Parathyroid adenoma (tissue), 2 donors: ENCODE results near the gene ROM1.
"Not testable (repeated sequence)": the region's sequence is repeated elsewhere in the genome, so short reads cannot be mapped to it uniquely, and the experiment has no call there.

Source experiments
- H2AFZ ChIP-seq: fragments of 300-600 bp; sonication (generic); one replicate; pipeline ENCODE4 v1.7.0; 2017; ENCODE audit warnings: antibody characterized with exemption, mild to moderate bottlenecking
- H3K27ac ChIP-seq: fragments of 300-600 bp; sonication (generic); one replicate; pipeline ENCODE4 v1.7.0; 2017
- H3K27me3 ChIP-seq: fragments of 300-600 bp; sonication (generic); one replicate; pipeline ENCODE4 v1.7.0; 2017; ENCODE audit warnings: low read length; ENCODE audit not compliant: control insufficient read depth, insufficient read depth
- H3K36me3 ChIP-seq: fragments of 300-600 bp; sonication (generic); one replicate; pipeline ENCODE4 v1.7.0; 2017; ENCODE audit warnings: low read length; ENCODE audit not compliant: control insufficient read depth, insufficient read depth
- H3K4me1 ChIP-seq: fragments of 300-600 bp; sonication (generic); one replicate; pipeline ENCODE4 v1.7.0; 2017; ENCODE audit warnings: control low read depth
- H3K4me2 ChIP-seq: fragments of 300-600 bp; sonication (generic); one replicate; pipeline ENCODE4 v1.7.0; 2017; ENCODE audit warnings: low read length
- H3K4me3 ChIP-seq: fragments of 300-600 bp; sonication (generic); one replicate; pipeline ENCODE4 v1.7.0; 2017; ENCODE audit warnings: low read depth, low read length
- H3K79me2 ChIP-seq: fragments of 300-600 bp; sonication (generic); one replicate; pipeline ENCODE4 v1.7.0; 2017; ENCODE audit warnings: control low read depth
- H3K9ac ChIP-seq: fragments of 300-600 bp; sonication (generic); one replicate; pipeline ENCODE4 v1.7.0; 2017; ENCODE audit warnings: mild to moderate bottlenecking
- H3K9me3 ChIP-seq: fragments of 300-600 bp; sonication (generic); one replicate; pipeline ENCODE4 v1.7.0; 2017; ENCODE audit warnings: low read length; ENCODE audit not compliant: control insufficient read depth
- CTCF ChIP-seq: fragments of 300-600 bp; sonication (generic); IDR thresholded peaks from one replicate; pipeline ENCODE4 v1.7.0; 2017; ENCODE audit warnings: antibody characterized with exemption, mild to moderate bottlenecking
- donor health status: primary hyperparathyroidism.

Gene ROM1

DNA sequence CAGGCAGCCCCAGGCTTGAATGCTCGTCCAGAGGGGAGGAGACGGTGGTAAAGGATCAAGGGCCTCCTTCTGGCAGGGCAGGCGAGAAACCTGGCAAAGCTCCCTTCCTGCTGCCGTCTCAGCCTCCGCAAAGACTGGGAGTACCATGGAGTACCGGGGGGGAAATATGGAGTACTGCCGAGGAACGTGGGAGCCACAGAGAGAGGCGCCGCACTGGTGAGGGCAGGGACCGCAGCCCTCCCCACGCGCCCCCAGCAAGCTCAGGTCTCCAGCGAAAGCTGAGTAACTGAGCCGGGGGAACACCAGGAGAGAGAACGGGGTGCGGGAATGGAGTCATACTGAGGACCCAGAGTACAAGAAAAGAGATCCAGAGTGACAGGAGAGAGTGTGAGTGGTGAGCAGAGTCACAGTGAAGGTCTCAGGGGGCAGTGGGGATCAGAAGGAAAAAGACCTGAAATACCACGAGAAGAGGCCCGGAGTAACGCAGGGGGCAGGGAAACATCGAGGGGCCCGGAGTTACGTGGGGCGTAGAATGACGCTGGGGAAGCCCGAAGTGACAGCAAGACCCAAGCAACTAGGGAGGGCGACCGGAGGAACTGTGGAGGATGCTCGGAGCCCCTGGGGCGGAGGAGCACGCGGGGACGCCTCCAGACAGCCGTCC lies 1.2 kb upstream of the ROM1 start:
- H2AFZ ChIP-seq, result peak overlapping the region; percentile 73
- peak overlapping the region; percentile 37 for H3K9ac ChIP-seq
- H3K4me2 ChIP-seq, result peak overlapping the region; percentile 73
- no peaks in the 10 kb centered on the region for H3K4me1 ChIP-seq
- no peaks in the 10 kb centered on the region for H3K79me2 ChIP-seq
- H3K36me3 ChIP-seq, result no peaks in the 10 kb centered on the region
- no peaks in the 10 kb centered on the region for H3K9me3 ChIP-seq
- H3K27ac ChIP-seq, result peak overlapping the region; percentile 83
- TF ChIP-seq CTCF, result no peak
- H3K4me3 ChIP-seq, result peak overlapping the region; percentile 63
- no peaks in the 10 kb centered on the region for H3K27me3 ChIP-seq

DNA sequence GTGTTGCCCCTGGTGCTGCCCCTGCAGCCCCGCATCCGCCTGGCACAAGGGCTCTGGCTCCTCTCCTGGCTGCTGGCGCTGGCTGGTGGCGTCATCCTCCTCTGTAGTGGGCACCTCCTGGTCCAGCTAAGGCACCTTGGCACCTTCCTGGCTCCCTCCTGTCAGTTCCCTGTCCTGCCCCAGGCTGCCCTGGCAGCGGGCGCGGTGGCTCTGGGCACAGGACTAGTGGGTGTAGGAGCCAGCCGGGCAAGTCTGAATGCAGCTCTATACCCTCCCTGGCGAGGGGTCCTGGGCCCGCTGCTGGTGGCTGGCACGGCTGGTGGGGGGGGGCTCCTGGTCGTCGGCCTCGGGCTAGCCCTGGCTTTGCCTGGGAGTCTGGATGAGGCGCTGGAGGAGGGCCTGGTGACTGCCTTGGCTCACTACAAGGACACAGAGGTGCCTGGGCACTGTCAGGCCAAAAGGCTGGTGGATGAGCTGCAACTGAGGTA lies 278 bp downstream of the ROM1 start:
- H3K79me2 ChIP-seq, result no peaks in the 10 kb centered on the region
- H3K4me2 ChIP-seq, result peak overlapping the region; percentile 40
- H3K27me3 ChIP-seq, result no peaks in the 10 kb centered on the region
- H3K4me1 ChIP-seq, result no peaks in the 10 kb centered on the region
- H3K27ac ChIP-seq, result peak overlapping the region; percentile 83
- H3K9ac ChIP-seq, result no peak overlapping the region
- peak overlapping the region; percentile 73 for H2AFZ ChIP-seq
- H3K9me3 ChIP-seq, result no peaks in the 10 kb centered on the region
- no peak for TF ChIP-seq CTCF
- no peak overlapping the region for H3K4me3 ChIP-seq
- no peaks in the 10 kb centered on the region for H3K36me3 ChIP-seq

- no peak overlapping the region for H3K4me2 ChIP-seq
- H3K79me2 ChIP-seq, result no peaks in the 10 kb centered on the region
- no peak for TF ChIP-seq CTCF
- no peaks in the 10 kb centered on the region for H3K4me1 ChIP-seq
- H3K9me3 ChIP-seq, result no peaks in the 10 kb centered on the region
- H3K27me3 ChIP-seq, result no peaks in the 10 kb centered on the region
- H3K27ac ChIP-seq, result peak overlapping the region; percentile 83
- H3K4me3 ChIP-seq, result no peak overlapping the region
- H2AFZ ChIP-seq, result no peak overlapping the region
- no peaks in the 10 kb centered on the region for H3K36me3 ChIP-seq
- H3K9ac ChIP-seq, result no peak overlapping the region
Observed at GRCh38 chr11:62614275-62614674, 1.2 kb downstream of the ROM1 start.

DNA sequence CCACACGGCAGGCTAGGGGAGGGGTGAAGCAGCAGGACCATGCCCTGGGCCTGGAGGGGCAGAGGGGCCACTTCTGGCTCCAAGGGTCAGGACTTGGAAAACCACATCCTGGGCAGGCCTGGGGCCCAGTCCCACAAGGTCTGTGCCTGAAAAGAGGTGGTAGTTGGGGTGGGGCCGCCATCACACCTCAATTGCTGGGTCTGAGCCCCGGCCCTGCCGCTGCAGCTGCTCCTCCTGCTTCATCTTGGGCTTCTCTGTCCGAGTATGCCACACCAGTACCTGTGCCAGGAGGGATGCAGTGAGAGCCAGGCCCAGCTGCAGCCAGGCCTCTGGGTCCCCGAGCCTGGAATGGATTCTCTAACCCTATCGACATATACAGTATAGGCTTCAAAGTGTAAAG lies 2.5 kb downstream of the ROM1 start:
- Histone ChIP-seq H3K4me1 (no peaks in the 10 kb centered on the region), H3K27ac (no peak overlapping the region), H3K79me2 (no peaks in the 10 kb centered on the region), H3K9ac (no peak overlapping the region), H3K36me3 (no peaks in the 10 kb centered on the region), H3K27me3 (no peaks in the 10 kb centered on the region), H3K4me2 (no peak overlapping the region), H3K9me3 (no peaks in the 10 kb centered on the region), H3K4me3 (no peak overlapping the region), H2AFZ (no peak overlapping the region)
- no peak for TF ChIP-seq CTCF

DNA sequence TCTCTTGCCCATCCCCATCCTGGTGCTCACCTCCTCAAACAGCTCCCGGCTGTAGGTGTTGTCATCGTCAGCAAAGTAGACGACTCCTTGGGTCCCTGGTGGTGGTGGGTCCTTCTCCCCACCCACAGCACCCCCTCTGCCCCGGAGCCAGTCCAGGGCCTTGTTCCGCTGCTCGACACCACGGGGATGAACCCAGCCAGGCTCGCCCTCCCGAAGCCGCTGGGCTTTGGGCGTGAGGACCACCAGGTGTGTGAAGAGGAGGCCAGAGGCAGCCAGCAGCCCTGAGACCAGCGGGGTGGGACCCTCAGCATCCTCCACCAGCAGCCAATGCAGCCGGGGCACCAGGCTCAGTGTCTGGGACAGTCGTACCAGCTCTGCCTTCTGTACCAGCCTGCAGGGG lies 3.9 kb downstream of the ROM1 start:
- H3K4me1 ChIP-seq, H3K4me3 ChIP-seq, H3K9ac ChIP-seq, H3K4me2 ChIP-seq, H2AFZ ChIP-seq, H3K36me3 ChIP-seq, H3K9me3 ChIP-seq, H3K27me3 ChIP-seq, H3K27ac ChIP-seq, H3K79me2 ChIP-seq: not testable (repeated sequence)
